OCI-LY7 (cell line): ENCODE measurements around the gene ZIC4.

Experiments used
- EZH2phosphoT487 ChIP-seq: fragments of 200-600 bp; sonication (generic); IDR thresholded peaks from 2 replicates; pipeline ENCODE4 v1.6.1; 2018; ENCODE audit warnings: low read depth, borderline replicate concordance, mild to moderate bottlenecking, mixed run types, antibody characterized with exemption, low read length, moderate library complexity, mixed read lengths
- TF ChIP-seq, protein P1 (sequence below): fragments of 200-600 bp; sonication (generic); conservative IDR thresholded peaks from 2 replicates; pipeline ENCODE4 v1.5.1; 2014; ENCODE audit warnings: mild to moderate bottlenecking, antibody characterized with exemption, low read length, moderate library complexity, mixed read lengths

DNA sequence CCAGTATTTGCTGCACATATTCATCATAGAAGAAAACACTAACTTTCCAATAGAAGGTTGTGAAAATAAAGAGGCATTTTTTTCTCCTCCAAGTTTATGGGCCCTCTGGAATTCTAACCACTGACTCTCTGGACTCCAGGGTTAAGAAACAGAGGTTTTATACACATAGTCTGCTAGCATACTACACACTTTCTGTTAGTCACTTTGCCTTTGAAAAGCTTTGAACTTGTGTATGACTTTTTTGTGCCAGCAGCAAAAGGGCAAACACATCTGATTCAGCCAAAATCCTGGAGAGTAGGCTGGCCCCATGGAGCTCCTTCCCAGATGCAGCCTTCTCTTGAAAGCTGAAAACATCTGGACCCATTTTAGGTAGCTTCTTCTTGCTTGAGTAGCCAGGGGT lies 6.2 kb downstream of the ZIC4 start:
- TF ChIP-seq, protein P1, sequence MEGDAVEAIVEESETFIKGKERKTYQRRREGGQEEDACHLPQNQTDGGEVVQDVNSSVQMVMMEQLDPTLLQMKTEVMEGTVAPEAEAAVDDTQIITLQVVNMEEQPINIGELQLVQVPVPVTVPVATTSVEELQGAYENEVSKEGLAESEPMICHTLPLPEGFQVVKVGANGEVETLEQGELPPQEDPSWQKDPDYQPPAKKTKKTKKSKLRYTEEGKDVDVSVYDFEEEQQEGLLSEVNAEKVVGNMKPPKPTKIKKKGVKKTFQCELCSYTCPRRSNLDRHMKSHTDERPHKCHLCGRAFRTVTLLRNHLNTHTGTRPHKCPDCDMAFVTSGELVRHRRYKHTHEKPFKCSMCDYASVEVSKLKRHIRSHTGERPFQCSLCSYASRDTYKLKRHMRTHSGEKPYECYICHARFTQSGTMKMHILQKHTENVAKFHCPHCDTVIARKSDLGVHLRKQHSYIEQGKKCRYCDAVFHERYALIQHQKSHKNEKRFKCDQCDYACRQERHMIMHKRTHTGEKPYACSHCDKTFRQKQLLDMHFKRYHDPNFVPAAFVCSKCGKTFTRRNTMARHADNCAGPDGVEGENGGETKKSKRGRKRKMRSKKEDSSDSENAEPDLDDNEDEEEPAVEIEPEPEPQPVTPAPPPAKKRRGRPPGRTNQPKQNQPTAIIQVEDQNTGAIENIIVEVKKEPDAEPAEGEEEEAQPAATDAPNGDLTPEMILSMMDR = no peak
- TF ChIP-seq EZH2phosphoT487 = no peak
